Gastrocnemius medialis (tissue), 4 donors: ENCODE measurements around the gene BMP10.

Experiments
- CTCF ChIP-seq, 5 experiments: fragments of 450-650 bp in 3 of 5; fragments of 200-600 bp in 2 of 5; sonication (generic) in 2 of 5; IDR thresholded peaks in 4 of 5; conservative IDR thresholded peaks in 1 of 5; 1 replicate in 4 of 5; 2 replicates in 1 of 5; pipeline ENCODE4 v1.5.1; 2016 to 2019; ENCODE audit warnings: antibody characterized with exemption in 5 of 5, mild to moderate bottlenecking in 3 of 5, moderate library complexity in 3 of 5
- POLR2A ChIP-seq, 2 donors: fragments of 450-650 bp; IDR thresholded peaks; one replicate each; pipeline ENCODE4 v1.6.1; 2017; ENCODE audit warnings: antibody characterized with exemption in 2 of 2, mild to moderate bottlenecking in 2 of 2, moderate library complexity in 2 of 2

- no peak for TF ChIP-seq POLR2A (IDR thresholded peaks at IDR 0.05)
- no peak for TF ChIP-seq CTCF (IDR thresholded peaks at IDR 0.05 in 4 of 5, conservative IDR thresholded peaks at IDR 0.05 in 1 of 5)
These were observed 35.6 kb downstream of the BMP10 start for GRCh38 chr2:68835621-68836020.
